Psoas muscle (tissue), 8 donors: Measurements from ENCODE around the gene IL16. TPM values are rescaled to one million over a fixed set of nuclear protein-coding genes. Genes with fewer than 3 reads are reported as not detected.

Experiments used
- ATAC-seq, 4 donors: fragments of 200-7000 bp; cut with Tn5 transposase; one replicate each; pipeline ENCODE4 v1.9.1; 2020; ENCODE audit warnings: moderate library complexity in 3 of 4, mild to moderate bottlenecking in 2 of 4
- DNase-seq, 2 donors: peaks; one replicate each; pipeline ENCODE4 v3.0.0-alpha.2; 2020
- H3K27ac ChIP-seq: fragments of 200-600 bp; one replicate; pipeline ENCODE4 v1.8.0; 2022
- H3K27me3 ChIP-seq, 3 donors: fragments of 200-600 bp in 1 of 3; one replicate each; pipeline versions ENCODE4 v1.6.1 to v1.8.0; 2013 to 2022; ENCODE audit warnings: low read length in 2 of 3, mild to moderate bottlenecking in 2 of 3, moderate library complexity in 1 of 3; ENCODE audit not compliant: insufficient read depth in 3 of 3
- H3K36me3 ChIP-seq, 2 donors: fragments of 200-600 bp in 1 of 2; one replicate each; pipeline versions ENCODE4 v1.6.1 to v1.8.0; 2013 to 2022; ENCODE audit warnings: low read depth in 1 of 2, mild to moderate bottlenecking in 1 of 2, moderate library complexity in 1 of 2; ENCODE audit not compliant: insufficient read depth in 1 of 2
- H3K4me1 ChIP-seq: fragments of 200-600 bp; one replicate; pipeline ENCODE4 v1.8.0; 2022
- H3K4me3 ChIP-seq: fragments of 200-600 bp; one replicate; pipeline ENCODE4 v1.8.0; 2022; ENCODE audit warnings: mild to moderate bottlenecking
- H3K9me3 ChIP-seq: fragments of 200-600 bp; one replicate; pipeline ENCODE4 v1.8.0; 2022
- WGBS, 3 donors: extraction: QIAGEN DNeasy Blood & Tissue Kit; methylation state at CpG; one replicate each; pipeline versions ENCODE4 v1.1.6 to v1.1.7; 2013; 5-methylcytosine and 5-hydroxymethylcytosine counted together
- intact Hi-C, 2 donors: fragments of 100-400 bp; cut with DNase I; formaldehyde crosslinking; loops; one replicate each; pipeline versions ENCODE4 v1.11.0 to v1.14.2; 2022
- polyA plus RNA-seq, 3 donors: library from polyadenylated mRNA; stranded (reverse); fragments of 200-250 nt; gene quantifications; one replicate each; pipeline ENCODE4 v1.2.3, GENCODE V29; 2013
- total RNA-seq, 4 donors: library from RNA; stranded (reverse); fragmentation: NEBNext Ultra II Directional in 2 of 4; extraction: Animal tissue kit (Norgen Biotek cat#: 25700) in 2 of 4; gene quantifications; one replicate each; pipeline versions ENCODE4 v1.2.1 to v1.2.4, GENCODE V29; 2021 to 2023
- TF ChIP-seq, protein P1 (sequence below): fragments of 200-600 bp; IDR thresholded peaks from one replicate; pipeline ENCODE4 v1.8.0; 2022; ENCODE audit warnings: antibody characterized with exemption
- donor health status: healthy with polysubstance abuse.
- donor health status: DM: no; HTN: no; CAD: no; lungs with moderate emphysema.
- donor health status: Bipolar disorder and iron deficiency.
- donor health status: healthy.
- donor health status: DM: yes; HTN: yes; CAD: no.
- donor health status: DM: no; HTN: no; CAD: no.
- donor health status: DM: no; HTN: no; CAD: no.
- donor health status: DM: yes; HTN: yes; CAD: no.

IL16 gene
- total and polyA plus RNA-seq, 7 donors: 1.2 to 5.3 (median 2.4) TPM

DNA sequence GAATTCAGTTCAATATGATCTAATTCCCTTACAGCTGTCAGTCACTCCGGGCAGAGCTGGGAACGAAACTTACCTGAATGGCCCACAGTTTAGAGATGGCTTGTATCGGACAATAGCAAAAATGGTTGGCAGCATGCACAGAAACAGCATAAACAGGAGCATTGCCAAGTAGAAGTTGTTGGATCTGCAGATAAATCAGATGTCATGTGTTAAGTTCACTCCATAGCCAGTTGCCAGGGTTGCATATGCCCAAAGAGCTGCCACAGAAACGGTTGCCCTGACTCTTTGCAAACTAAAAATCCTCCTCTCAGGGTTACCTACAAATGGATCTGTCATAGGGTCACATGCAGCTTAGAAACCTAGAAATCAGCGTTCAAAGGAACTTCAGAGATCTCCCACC is 142.6 kb downstream of the IL16 start:
- H3K36me3 ChIP-seq: no peaks in the 10 kb centered on the region
- TF ChIP-seq, protein P1, sequence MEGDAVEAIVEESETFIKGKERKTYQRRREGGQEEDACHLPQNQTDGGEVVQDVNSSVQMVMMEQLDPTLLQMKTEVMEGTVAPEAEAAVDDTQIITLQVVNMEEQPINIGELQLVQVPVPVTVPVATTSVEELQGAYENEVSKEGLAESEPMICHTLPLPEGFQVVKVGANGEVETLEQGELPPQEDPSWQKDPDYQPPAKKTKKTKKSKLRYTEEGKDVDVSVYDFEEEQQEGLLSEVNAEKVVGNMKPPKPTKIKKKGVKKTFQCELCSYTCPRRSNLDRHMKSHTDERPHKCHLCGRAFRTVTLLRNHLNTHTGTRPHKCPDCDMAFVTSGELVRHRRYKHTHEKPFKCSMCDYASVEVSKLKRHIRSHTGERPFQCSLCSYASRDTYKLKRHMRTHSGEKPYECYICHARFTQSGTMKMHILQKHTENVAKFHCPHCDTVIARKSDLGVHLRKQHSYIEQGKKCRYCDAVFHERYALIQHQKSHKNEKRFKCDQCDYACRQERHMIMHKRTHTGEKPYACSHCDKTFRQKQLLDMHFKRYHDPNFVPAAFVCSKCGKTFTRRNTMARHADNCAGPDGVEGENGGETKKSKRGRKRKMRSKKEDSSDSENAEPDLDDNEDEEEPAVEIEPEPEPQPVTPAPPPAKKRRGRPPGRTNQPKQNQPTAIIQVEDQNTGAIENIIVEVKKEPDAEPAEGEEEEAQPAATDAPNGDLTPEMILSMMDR: no peak
- DNase-seq (no peak), ATAC-seq (no peak)
- intact Hi-C loops: no loop called here
- no peak overlapping the region for H3K4me3 ChIP-seq
- 54 to 63% (median 57%) methylated on average over 5 of the region's 5 CpGs for WGBS, 3 donors
- no peaks in the 10 kb centered on the region for H3K9me3 ChIP-seq
- H3K27ac ChIP-seq: no peak overlapping the region
- H3K27me3 ChIP-seq: peaks cover 0 to 10% (median 2%) of the 10 kb centered on the region in 3 donors
- H3K4me1 ChIP-seq: no peaks in the 10 kb centered on the region

DNA sequence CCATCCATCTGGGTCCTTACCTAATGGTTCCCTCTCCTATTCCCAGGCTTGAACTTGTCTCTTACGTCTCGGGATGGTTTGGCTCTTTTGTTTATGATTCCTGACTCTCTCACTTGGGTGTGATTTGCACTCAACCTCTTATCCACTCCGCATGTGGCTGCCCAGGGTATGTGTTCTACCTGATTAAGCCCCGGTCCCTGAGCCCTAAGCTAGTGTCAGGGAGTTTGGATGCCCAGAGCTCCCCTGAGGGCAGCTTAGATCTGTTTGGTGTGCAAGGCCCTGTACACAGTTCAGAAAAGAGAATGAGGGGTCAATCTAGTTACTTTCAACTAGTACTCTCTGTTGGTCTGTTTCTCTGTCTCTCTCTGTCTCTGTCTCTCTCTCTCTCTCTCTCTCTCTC is 143.2 kb downstream of the IL16 start:
- intact Hi-C loops: no loop called here
- no peaks in the 10 kb centered on the region for H3K9me3 ChIP-seq
- no peak for ATAC-seq
- H3K4me1 ChIP-seq: no peaks in the 10 kb centered on the region
- no peaks in the 10 kb centered on the region for H3K36me3 ChIP-seq
- H3K4me3 ChIP-seq: no peak overlapping the region
- 75 to 83% (median 81%) methylated on average over 4 of the region's 4 CpGs for WGBS, 3 donors
- DNase-seq: no peak
- peaks cover 0 to 10% (median 2%) of the 10 kb centered on the region in 3 donors for H3K27me3 ChIP-seq
- TF ChIP-seq, protein P1: no peak
- no peak overlapping the region for H3K27ac ChIP-seq

GRCh38 chr15:81341351-81341750 is 144.7 kb downstream of the IL16 start:
- no peak overlapping the region for H3K27ac ChIP-seq
- intact Hi-C loops: no loop called here
- WGBS, 3 donors: 93 to 96% (median 95%) methylated on average over 4 of the region's 4 CpGs
- peaks cover 2 to 10% (median 2%) of the 10 kb centered on the region in 3 donors for H3K27me3 ChIP-seq
- H3K9me3 ChIP-seq: no peaks in the 10 kb centered on the region
- H3K4me3 ChIP-seq: no peak overlapping the region
- no peaks in the 10 kb centered on the region for H3K36me3 ChIP-seq
- TF ChIP-seq, protein P1: no peak
- DNase-seq: no peak
- ATAC-seq: no peak
- no peaks in the 10 kb centered on the region for H3K4me1 ChIP-seq

GRCh38 chr15:81343371-81343770 is 146.7 kb downstream of the IL16 start:
- Histone ChIP-seq H3K27me3 (peaks cover 0 to 3% (median 2%) of the 10 kb centered on the region in 3 donors), H3K27ac (no peak overlapping the region), H3K9me3 (no peaks in the 10 kb centered on the region), H3K36me3 (no peaks in the 10 kb centered on the region), H3K4me3 (no peak overlapping the region), H3K4me1 (no peaks in the 10 kb centered on the region)
- intact Hi-C loops: no loop called here
- DNase-seq (no peak), ATAC-seq (no peak)
- TF ChIP-seq, protein P1: no peak
- 86 to 95% (median 95%) methylated on average over 4 of the region's 4 CpGs for WGBS, 3 donors

DNA sequence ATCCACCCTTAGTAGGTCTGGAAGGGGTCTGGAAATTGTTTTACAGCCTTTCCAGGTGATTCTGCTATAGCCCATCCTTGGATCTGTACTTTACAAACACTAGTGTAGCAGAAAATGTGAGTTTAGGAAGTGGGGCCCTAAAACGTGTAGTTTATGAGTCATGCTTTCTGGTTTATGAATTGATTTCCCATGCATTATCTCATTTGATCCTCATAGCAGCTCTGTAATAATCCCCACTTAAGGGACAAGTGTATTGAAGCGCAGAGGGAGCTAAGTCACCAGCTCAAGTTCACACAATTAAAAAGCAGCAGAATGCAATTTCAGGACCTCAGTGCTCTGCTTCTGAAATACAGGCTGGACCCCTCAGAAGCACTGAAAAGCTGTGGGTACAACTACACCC is 149.9 kb downstream of the IL16 start:
- no peaks in the 10 kb centered on the region for H3K9me3 ChIP-seq
- intact Hi-C loops: no loop called here
- TF ChIP-seq, protein P1: no peak
- H3K4me3 ChIP-seq: no peak overlapping the region
- peaks cover 0 to 3% (median 2%) of the 10 kb centered on the region in 3 donors for H3K27me3 ChIP-seq
- no peak overlapping the region for H3K27ac ChIP-seq
- ATAC-seq: no peak
- no peaks in the 10 kb centered on the region for H3K36me3 ChIP-seq
- no peak for DNase-seq
- 14 to 33% (median 31%) methylated on average over 2 of the region's 2 CpGs for WGBS, 3 donors
- no peaks in the 10 kb centered on the region for H3K4me1 ChIP-seq
